HepG2 (cell line): ENCODE data around the gene PEAK1. TPM values are rescaled to one million over a fixed set of nuclear protein-coding genes. Genes with fewer than 3 reads are reported as not detected.

Experiments used
- ATAC-seq: fragments of 200-7000 bp; cut with Tn5 transposase; 3 replicates; pipeline ENCODE4 v1.9.1; 2020; ENCODE audit warnings: mild to moderate bottlenecking, moderate library complexity
- BruUV-seq: library from RNA; stranded (reverse); fragments of 400-500 nt; replicated peaks from 2 replicates; lab custom pipeline; 2021; lab: Mats Ljungman, UMichigan
- CTCF ChIA-PET: fragments of 300-600 bp; formaldehyde crosslinking; extraction: SDS; loops from one replicate; lab custom pipeline; 2021; ENCODE audit warnings: low total read pairs, inconsistent platforms, low intra/inter-chr PET ratio; lab: Yijun Ruan, JAX
- POLR2A ChIA-PET: fragments of 350-600 bp; sonication (Branson Sonifier 250); formaldehyde crosslinking; loops from one replicate; lab custom pipeline; 2020; ENCODE audit warnings: antibody characterized with exemption, inconsistent platforms; lab: Yijun Ruan, JAX
- DNase-seq: peaks from one replicate; pipeline ENCODE4 v3.0.0-alpha.2; 2015; ENCODE audit warnings: low spot score
- FAIRE-seq: peaks from 3 replicates; lab custom pipeline; 2011; peaks lifted over from hg19 to GRCh38; lab: Jason Lieb, UNC
- H2AFZ ChIP-seq: one replicate; pipeline ENCODE4 v1.6.1; 2011; ENCODE audit warnings: low read length, inconsistent platforms
- H3K27ac ChIP-seq: fragments of 300-600 bp; 3 replicates; pipeline ENCODE4 v1.8.0; 2011; ENCODE audit warnings: mixed run types, mild to moderate bottlenecking, mixed read lengths, low read length, inconsistent platforms; ENCODE audit not compliant: insufficient read depth; ENCODE audit errors: extremely low read length
- H3K27me3 ChIP-seq, 2 experiments: fragments of 200-600 bp in 1 of 2; 2 replicates in 1 of 2; 3 replicates in 1 of 2; pipeline versions ENCODE4 v1.6.0 to v1.8.0; 2011; ENCODE audit warnings: low read length in 2 of 2, mild to moderate bottlenecking in 2 of 2, moderate library complexity in 2 of 2, inconsistent platforms in 1 of 2; ENCODE audit not compliant: insufficient read depth in 2 of 2, control insufficient read depth in 1 of 2
- H3K36me3 ChIP-seq, 2 experiments: fragments of 200-600 bp in 1 of 2; replicated peaks in 1 of 2; 2 replicates in 1 of 2; 3 replicates in 1 of 2; pipeline versions ENCODE4 v1.5.1 to v1.8.0; 2011; ENCODE audit warnings: low read length in 2 of 2, inconsistent platforms in 1 of 2; ENCODE audit not compliant: insufficient read depth in 2 of 2, control insufficient read depth in 1 of 2
- H3K4me1 ChIP-seq: 2 replicates; pipeline ENCODE4 v1.5.1; 2012; ENCODE audit warnings: low read length, inconsistent platforms; ENCODE audit not compliant: insufficient read depth
- H3K4me2 ChIP-seq: 2 replicates; pipeline ENCODE4 v1.6.0; 2011; ENCODE audit warnings: low read depth, low read length, inconsistent platforms
- H3K4me3 ChIP-seq, 3 experiments: fragments of 200-600 bp in 1 of 3; sonication (generic), shearing (Covaris generic) in 1 of 3; replicated peaks in 1 of 3; 2 replicates each; pipeline ENCODE4 v1.5.1; 2011 to 2016; ENCODE audit warnings: low read length in 3 of 3, inconsistent platforms in 2 of 3, low read depth in 2 of 3, mild to moderate bottlenecking in 2 of 3, control low read depth in 1 of 3, mixed read lengths in 1 of 3; ENCODE audit not compliant: insufficient read depth in 1 of 3
- H3K79me2 ChIP-seq: one replicate; pipeline ENCODE4 v1.6.1; 2011; ENCODE audit warnings: low read length, inconsistent platforms; ENCODE audit not compliant: insufficient read depth
- H3K9ac ChIP-seq: 2 replicates; pipeline ENCODE4 v1.6.0; 2011; ENCODE audit warnings: mild to moderate bottlenecking, low read depth, low read length, inconsistent platforms; ENCODE audit not compliant: insufficient read depth
- H3K9me3 ChIP-seq: 2 replicates; pipeline ENCODE4 v1.5.1; 2012; ENCODE audit warnings: mild to moderate bottlenecking, low read length
- H4K20me1 ChIP-seq: 2 replicates; pipeline ENCODE4 v1.6.0; 2011; ENCODE audit warnings: inconsistent platforms, mild to moderate bottlenecking, low read length, moderate library complexity; ENCODE audit not compliant: insufficient read depth
- FOXA3 ChIP-seq: IDR thresholded peaks from 2 replicates; pipeline ENCODE4 v1.6.1; 2016; ENCODE audit warnings: missing genetic modification reagents, missing compliant biosample characterization
- IKZF4 ChIP-seq: sonication (generic); formaldehyde crosslinking; IDR thresholded peaks from 2 replicates; pipeline ENCODE4 v1.5.1; 2020; ENCODE audit warnings: borderline replicate concordance, mild to moderate bottlenecking, low read depth, missing genetic modification reagents; ENCODE audit errors: not compliant biosample characterization
- MLLT10 ChIP-seq: sonication (generic); formaldehyde crosslinking; IDR thresholded peaks from 2 replicates; pipeline ENCODE4 v1.4.0; 2020; ENCODE audit warnings: missing genetic modification reagents
- NFKB2 ChIP-seq: sonication (generic); formaldehyde crosslinking; IDR thresholded peaks from 2 replicates; pipeline ENCODE4 v1.4.0; 2020; ENCODE audit warnings: missing genetic modification reagents, borderline replicate concordance
- RBFOX2 ChIP-seq: fragments of 200-400 bp; formaldehyde crosslinking; IDR thresholded peaks from 2 replicates; pipeline ENCODE4 v1.6.1; 2017; ENCODE audit warnings: low read depth, mild to moderate bottlenecking, low read length
- SRSF4 ChIP-seq: fragments of 200-400 bp; formaldehyde crosslinking; IDR thresholded peaks from one replicate; pipeline ENCODE4 v1.6.1; 2018; ENCODE audit warnings: mild to moderate bottlenecking, low read depth, low read length, moderate library complexity; ENCODE audit not compliant: poor library complexity, severe bottlenecking
- XBP1 ChIP-seq: sonication (generic); formaldehyde crosslinking; IDR thresholded peaks from 2 replicates; pipeline ENCODE4 v1.5.0; 2020; ENCODE audit warnings: missing genetic modification reagents
- ZFP36L1 ChIP-seq: sonication (generic); formaldehyde crosslinking; IDR thresholded peaks from 2 replicates; pipeline ENCODE4 v1.8.0; 2022; ENCODE audit warnings: mild to moderate bottlenecking, missing genetic modification reagents, moderate library complexity
- ZNF251 ChIP-seq: sonication (generic); formaldehyde crosslinking; IDR thresholded peaks from 2 replicates; pipeline ENCODE4 v1.9.0; 2021; ENCODE audit warnings: mild to moderate bottlenecking, missing genetic modification reagents
- ZNF274 ChIP-seq: sonication (generic); formaldehyde crosslinking; IDR thresholded peaks from 2 replicates; pipeline ENCODE4 v1.5.1; 2020; ENCODE audit warnings: mild to moderate bottlenecking, missing genetic modification reagents
- ZNF839 ChIP-seq: sonication (generic); formaldehyde crosslinking; IDR thresholded peaks from 2 replicates; pipeline ENCODE4 v1.4.0; 2020; ENCODE audit warnings: missing genetic modification reagents, mild to moderate bottlenecking, borderline replicate concordance
- ZNF879 ChIP-seq: sonication (generic); formaldehyde crosslinking; IDR thresholded peaks from 2 replicates; pipeline ENCODE4 v1.8.1; 2023; ENCODE audit warnings: missing genetic modification reagents
- WGBS: methylation state at CpG from one replicate; pipeline ENCODE4 v1.1.6; 2017; ENCODE audit warnings: low lambda C conversion rate; 5-methylcytosine and 5-hydroxymethylcytosine counted together
- in situ Hi-C: cut with HindIII; loops from 2 replicates; pipeline ENCODE4 v1.10.0; 2017; ENCODE audit warnings: low pct_unique_long_range_greater_than_20kb; ENCODE audit not compliant: extremely low pct_ligation_motif_present
- intact Hi-C: fragments of 100-400 bp; cut with micrococcal nuclease; formaldehyde crosslinking; loops from one replicate; pipeline ENCODE4 v1.10.0; 2022; ENCODE audit not compliant: unreplicated experiment
- polyA plus RNA-seq, 8 experiments: library from polyadenylated mRNA; depleted of rRNA in 3 of 8; stranded (reverse) in 7 of 8; unstranded in 1 of 8; fragments of >200 nt; fragmentation: Illumina TruSeq in 4 of 8; extraction: Trizol in 4 of 8; gene quantifications; 2 replicates each; pipeline versions ENCODE4 v1.2.1 to v1.2.3, GENCODE V29; 2011 to 2016; ENCODE audit warnings: low read depth in 4 of 8, missing spikeins in 1 of 8, mixed read lengths in 1 of 8; ENCODE audit not compliant: insufficient read depth in 1 of 8
- total RNA-seq, 5 experiments: library from RNA; depleted of rRNA; stranded (reverse); fragments of >200 nt; fragmentation: Illumina TruSeq; extraction: Trizol; gene quantifications; 2 replicates each; pipeline ENCODE4 v1.2.3, GENCODE V29; 2016; ENCODE audit warnings: low read depth in 1 of 5
- TF ChIP-seq, protein P1 (sequence below): sonication (generic); formaldehyde crosslinking; IDR thresholded peaks from 2 replicates; pipeline ENCODE4 v1.8.1; 2023; ENCODE audit warnings: mild to moderate bottlenecking, missing genetic modification reagents

The PEAK1 gene
- total and polyA plus RNA-seq, 2 of the 13 experiments (the other 11 are each of a cell fraction or from before 2014, with no cell fraction given) = 6.0 to 6.6 TPM

GRCh38 chr15:77067691-77068367, 352.1 kb downstream of the PEAK1 start:
- ATAC-seq (no peak), FAIRE-seq (no peak), DNase-seq (no peak)
- 0 out of 2 replicates have a peak, but pooled peaks have one; percentile 12 for TF ChIP-seq RBFOX2
- no peak for TF ChIP-seq NFKB2 (CRISPR knock-in tag)
- Histone ChIP-seq H3K27ac (no peak overlapping the region), H3K79me2 (peaks cover 49% of the 10 kb centered on the region), H3K4me2 (0 out of 2 replicates have a peak overlapping the region, but pooled peaks have one; percentile 16), H3K27me3 (0 out of 5 replicates have a peak, but pooled peaks cover 0 to 6% of the 10 kb centered on the region in 2 experiments), H2AFZ (no peak overlapping the region), H3K4me3 (no peak overlapping the region), H3K9ac (no peak overlapping the region), H4K20me1 (peaks cover 11% of the 10 kb centered on the region), H3K36me3 (no peaks in the 10 kb centered on the region; a peak in 1 of 5 replicates), H3K4me1 (peaks cover 63% of the 10 kb centered on the region), H3K9me3 (no peaks in the 10 kb centered on the region)
- ChIA-PET POLR2A (interaction anchor here (0.8 to 1.0 kb wide), 2 partner anchors 36 to 136 kb away, joined by 3 read pairs; partner anchors contain the start of gene RCN2), CTCF (no interaction called here)
- in situ Hi-C loops = no loop called here
- intact Hi-C loops = no loop called here
- BruUV-seq = no TSS peak
- 89% methylated on average over 3 of the region's 3 CpGs for WGBS

DNA sequence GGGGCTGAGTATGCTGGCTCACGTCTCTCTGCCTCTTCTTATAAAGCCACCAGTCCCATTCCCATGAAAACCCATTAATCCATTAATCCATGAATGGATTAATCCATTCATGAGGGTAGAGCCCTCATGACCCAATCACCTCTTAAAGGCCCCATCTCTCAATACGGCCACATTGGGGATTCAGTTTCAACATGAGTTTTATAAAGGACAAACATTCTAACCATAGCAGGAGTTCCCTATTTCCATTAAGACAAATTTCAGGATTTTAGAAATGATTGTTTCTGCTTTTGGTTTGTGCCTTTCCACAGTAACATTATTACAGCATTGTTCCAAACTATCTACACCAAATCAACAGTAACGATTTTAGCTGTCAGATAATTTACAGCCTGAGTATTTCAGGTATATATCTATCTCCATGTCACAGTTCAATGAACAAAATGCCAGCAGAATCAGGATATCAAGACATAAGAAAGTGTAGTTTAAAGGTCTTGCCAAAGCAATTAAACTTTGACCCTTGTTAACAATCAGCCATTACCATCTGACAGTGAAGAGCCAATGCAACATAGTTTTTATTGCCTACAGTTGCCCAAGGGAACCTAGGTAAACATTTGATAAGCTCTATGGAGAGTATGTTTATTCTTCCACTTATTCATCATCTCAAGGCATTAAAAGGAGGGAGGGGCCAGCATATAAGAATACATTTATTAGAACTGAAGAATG, 352.8 kb downstream of the PEAK1 start:
- in situ Hi-C loops = no loop called here
- POLR2A ChIA-PET = interaction anchor here (0.8 to 1.0 kb wide), 2 partner anchors 36 to 136 kb away, joined by 3 read pairs; partner anchors contain the start of gene RCN2
- H3K4me3 ChIP-seq = no peak overlapping the region
- CTCF ChIA-PET = no interaction called here
- H3K79me2 ChIP-seq = peaks cover 49% of the 10 kb centered on the region
- H3K4me1 ChIP-seq = peaks cover 63% of the 10 kb centered on the region
- peak overlapping the region; percentile 28 for H3K27ac ChIP-seq
- intact Hi-C loops = no loop called here
- ATAC-seq (no peak), DNase-seq (peak; percentile 58), FAIRE-seq (no peak)
- WGBS = 86% methylated on average over 3 of the region's 3 CpGs
- no peak overlapping the region for H3K9ac ChIP-seq
- H3K36me3 ChIP-seq = no peaks in the 10 kb centered on the region; a peak in 1 of 5 replicates
- peak overlapping the region; percentile 28; the same call in 1 of the 2 replicates for H3K4me2 ChIP-seq
- no peaks in the 10 kb centered on the region for H3K9me3 ChIP-seq
- BruUV-seq = no TSS peak
- H2AFZ ChIP-seq = no peak overlapping the region
- H3K27me3 ChIP-seq = no peaks in the 10 kb centered on the region
- H4K20me1 ChIP-seq = peaks cover 11% of the 10 kb centered on the region
- no peak for TF ChIP-seq SRSF4
- peak; percentile 29; the same call in 1 of the 2 replicates for TF ChIP-seq FOXA3 (CRISPR knock-in tag)
- TF ChIP-seq ZFP36L1 (CRISPR knock-in tag) = no peak
- TF ChIP-seq ZNF274 = no peak
- TF ChIP-seq ZNF879 = no peak
- no peak for TF ChIP-seq ZNF839 (CRISPR knock-in tag)
- no peak for TF ChIP-seq MLLT10
- TF ChIP-seq XBP1 (CRISPR knock-in tag) = no peak
- TF ChIP-seq, protein P1, sequence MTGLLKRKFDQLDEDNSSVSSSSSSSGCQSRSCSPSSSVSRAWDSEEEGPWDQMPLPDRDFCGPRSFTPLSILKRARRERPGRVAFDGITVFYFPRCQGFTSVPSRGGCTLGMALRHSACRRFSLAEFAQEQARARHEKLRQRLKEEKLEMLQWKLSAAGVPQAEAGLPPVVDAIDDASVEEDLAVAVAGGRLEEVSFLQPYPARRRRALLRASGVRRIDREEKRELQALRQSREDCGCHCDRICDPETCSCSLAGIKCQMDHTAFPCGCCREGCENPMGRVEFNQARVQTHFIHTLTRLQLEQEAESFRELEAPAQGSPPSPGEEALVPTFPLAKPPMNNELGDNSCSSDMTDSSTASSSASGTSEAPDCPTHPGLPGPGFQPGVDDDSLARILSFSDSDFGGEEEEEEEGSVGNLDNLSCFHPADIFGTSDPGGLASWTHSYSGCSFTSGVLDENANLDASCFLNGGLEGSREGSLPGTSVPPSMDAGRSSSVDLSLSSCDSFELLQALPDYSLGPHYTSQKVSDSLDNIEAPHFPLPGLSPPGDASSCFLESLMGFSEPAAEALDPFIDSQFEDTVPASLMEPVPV (CRISPR knock-in tag) = no peak
- TF ChIP-seq ZNF251 (CRISPR knock-in tag) = no peak
- no peak for TF ChIP-seq IKZF4 (CRISPR knock-in tag)
